GM19468 (cell line): ENCODE results near the gene CHGA.

Experiments
- ATAC-seq: cut with Tn5 transposase; IDR thresholded peaks from one replicate; pipeline ENCODE4 v1.9.1; 2021; ENCODE audit warnings: mild to moderate bottlenecking, moderate library complexity, moderate number of reproducible peaks; ENCODE audit not compliant: unreplicated experiment; ENCODE audit errors: extremely low read depth

Gene CHGA

DNA sequence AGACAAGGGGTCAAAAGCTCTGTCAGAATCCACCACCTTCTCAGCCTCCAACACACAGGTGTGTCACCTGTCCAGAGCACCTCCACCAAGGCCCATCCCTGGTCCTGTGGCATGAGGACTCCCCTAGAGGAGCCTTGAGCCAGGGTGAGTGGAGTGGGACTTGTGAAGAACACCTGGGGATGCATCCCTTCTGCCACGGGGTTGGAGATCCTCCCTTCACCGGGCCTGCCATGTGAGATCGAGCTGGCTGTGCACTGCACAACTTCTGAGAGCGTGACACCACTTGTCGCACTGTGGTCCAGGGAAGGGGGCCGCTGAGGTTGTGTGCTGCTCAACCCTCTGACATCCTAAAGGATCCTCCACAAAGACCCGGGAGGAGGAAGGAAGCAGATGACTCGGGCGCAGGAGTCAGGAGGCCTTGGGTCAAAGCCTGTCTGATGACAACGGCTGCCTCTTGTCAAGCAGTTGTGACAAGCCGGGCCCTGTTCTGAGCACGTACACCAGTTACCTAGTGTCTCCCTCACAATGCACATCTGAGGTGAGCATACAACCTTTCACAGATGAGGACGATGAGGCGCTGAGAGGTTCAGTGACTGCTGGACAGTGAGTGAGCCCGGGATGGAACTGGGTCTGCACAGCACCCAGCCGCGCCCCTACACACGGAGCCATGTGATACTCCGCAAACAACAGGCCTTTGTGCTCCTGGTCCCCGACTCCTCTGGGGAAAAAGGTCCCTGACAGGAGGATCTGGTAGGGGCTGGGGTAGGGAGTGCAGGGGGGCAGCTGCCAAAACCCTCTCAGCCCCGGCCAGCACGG lies 35.6 kb downstream of the CHGA start:
- ATAC-seq: no peak

DNA sequence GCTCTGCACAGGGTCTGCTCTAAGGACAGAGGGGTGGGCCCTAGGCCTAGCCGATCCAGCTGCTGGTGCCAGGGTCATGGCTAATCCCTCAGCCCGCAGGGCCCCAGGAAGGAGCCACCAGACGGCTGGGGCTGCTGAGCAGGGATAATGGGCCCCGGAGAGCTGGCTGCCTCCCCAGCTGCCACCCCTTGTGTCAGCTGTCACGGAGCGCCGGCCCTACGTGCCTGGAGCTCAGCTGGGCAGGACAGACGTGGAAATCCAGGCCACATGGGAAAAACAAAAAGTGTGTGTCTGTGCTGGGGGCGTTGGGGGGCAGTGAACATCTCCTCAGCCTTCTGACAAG lies 36.2 kb downstream of the CHGA start:
- no peak for ATAC-seq

DNA sequence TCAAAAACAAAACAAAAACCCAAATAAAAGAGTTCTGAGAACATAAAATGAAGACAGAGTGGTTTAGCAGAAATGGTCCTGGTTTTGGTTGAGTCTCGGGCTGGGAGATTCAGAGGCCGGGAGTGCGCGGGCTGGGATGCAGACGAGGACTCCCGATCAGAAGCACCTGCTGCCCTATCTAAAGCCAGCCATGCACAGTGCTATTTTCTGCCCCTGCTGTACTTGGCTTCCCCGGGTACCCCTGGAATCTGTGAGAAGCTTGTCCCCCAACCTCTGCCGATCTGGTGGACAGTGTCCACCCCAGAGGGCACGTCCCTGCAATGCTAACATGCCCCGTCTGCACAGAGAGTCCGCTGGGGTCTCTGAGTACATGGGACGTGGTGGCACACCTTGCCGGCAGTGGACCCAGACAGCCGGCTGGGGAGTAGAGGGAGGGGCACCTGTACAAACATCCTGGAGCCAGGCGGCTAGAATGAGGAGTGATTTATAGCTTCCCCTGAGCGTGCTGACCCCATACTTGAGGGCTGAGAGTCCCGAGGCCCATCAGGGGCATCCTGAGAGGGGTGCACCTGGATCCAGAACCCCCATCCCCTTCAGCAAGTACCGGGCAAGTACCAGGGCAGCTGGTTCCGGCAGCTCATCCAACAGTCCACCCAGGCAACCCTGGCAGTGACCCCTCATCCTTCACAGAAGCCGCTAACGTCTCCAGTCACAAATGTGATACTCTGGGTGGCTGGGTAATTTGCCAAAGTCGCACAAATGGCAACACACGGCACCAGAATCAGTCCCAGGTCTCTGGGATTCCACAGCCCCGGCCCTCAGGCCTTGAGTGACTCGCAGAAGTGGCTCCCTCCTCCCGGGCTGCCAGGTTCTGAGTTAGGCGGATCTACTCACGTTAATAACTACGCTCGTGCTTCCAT lies 37.1 kb downstream of the CHGA start:
- no peak for ATAC-seq

DNA sequence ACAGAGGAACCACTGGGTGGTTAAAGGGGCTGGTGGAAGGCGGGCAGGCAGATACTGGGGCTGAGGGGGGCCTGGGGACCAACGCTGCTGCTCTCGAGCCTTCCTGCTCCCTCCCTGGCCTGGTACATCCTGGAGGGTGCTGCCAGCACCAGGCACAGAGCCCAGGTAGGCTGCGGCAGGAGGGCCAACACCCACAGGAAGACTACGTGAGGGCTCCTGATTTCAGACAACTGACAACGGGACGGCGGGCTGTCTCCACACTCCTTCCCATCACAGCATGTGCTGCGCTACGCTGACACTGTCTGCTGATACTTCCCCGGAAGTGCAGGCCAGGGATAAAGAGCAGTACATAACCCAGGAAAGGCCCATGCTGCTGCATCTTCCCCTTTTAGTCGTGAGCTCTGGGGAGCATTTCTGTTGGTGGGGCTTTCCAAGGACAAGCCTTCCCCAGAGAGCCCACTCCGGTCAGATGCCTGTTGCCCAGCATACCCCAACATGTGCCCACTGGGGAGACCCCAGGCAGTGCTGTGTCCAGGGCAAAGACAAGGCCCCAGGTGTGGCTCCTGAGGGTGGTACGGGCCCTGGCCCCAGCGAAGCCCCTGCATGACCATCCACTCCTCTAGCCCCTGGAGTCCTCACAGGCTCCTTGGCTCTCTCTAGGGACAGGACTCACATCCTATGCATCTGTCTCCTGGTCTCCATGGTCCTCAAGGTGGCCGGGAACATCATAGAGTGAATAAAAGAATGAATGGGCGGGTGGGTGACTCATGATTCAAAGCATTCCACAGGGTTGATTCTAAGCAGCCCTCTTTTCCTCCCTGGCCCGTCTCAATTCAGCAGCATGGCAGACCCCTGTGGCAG lies 38.0 kb downstream of the CHGA start:
- no peak for ATAC-seq

DNA sequence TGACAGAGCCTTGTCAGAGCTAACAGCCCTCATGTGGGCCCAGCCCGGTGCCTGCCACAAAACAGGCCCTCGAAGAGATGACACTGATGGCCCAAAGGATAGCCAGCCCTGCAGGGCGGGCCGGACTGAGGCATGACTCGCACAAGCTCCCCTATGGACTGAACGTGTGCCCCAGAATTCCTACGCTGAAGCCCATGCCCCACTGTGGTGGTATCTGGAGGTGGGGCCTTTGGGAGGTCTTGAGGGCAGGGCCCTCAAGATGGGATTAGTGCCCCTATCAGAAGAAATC lies 38.6 kb downstream of the CHGA start:
- no peak for ATAC-seq

DNA sequence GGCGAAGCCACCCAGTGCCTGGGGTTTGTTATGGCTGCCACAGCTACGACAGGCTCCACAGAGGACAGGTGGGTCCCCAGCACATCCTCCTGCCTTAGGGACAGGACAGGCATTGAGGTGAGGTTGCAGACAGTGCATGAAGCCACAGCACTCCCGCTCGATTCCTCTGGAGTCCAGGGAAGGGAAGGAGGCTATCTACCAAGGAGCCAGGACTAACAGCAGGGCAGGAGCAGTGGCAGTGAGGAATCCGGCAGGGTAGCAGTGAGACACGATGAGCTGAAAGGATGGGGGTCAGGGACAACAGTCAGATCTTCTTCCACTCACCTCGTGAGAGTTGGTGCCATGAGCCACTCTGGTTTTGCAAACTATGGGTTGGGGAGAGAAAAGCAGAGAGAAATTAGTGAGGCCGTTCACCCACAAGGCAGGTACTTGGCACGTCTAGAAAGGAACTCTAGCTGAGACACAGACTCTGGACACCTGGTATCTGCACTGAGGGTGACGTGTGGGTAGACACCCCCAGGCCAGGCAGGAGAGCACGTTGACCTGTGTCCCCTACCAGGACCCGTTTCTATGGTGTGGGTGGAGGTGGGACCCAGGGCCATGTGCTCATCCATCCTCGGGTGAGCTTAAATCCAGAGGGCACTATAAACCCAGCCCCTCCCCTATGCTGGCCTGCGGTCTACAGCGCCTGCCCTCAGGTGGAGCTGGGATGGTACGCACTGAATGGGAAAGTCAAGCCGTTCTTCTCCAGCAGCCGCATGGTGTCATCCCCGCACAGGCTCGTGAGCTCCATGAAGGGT lies 39.3 kb downstream of the CHGA start:
- no peak for ATAC-seq

DNA sequence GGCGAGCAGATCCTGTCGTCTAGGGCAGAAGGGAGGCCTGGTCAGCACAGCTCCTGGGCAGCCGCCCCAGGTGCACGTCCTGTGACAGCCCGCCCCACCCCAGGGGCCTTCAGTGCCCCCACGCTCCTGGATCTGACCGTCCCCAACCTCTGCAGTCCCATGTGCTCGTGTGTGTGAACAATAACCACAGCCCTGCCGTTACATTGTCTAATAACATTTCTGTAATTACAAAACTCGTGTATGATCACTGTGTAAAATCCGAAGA lies 39.8 kb downstream of the CHGA start:
- ATAC-seq: no peak

DNA sequence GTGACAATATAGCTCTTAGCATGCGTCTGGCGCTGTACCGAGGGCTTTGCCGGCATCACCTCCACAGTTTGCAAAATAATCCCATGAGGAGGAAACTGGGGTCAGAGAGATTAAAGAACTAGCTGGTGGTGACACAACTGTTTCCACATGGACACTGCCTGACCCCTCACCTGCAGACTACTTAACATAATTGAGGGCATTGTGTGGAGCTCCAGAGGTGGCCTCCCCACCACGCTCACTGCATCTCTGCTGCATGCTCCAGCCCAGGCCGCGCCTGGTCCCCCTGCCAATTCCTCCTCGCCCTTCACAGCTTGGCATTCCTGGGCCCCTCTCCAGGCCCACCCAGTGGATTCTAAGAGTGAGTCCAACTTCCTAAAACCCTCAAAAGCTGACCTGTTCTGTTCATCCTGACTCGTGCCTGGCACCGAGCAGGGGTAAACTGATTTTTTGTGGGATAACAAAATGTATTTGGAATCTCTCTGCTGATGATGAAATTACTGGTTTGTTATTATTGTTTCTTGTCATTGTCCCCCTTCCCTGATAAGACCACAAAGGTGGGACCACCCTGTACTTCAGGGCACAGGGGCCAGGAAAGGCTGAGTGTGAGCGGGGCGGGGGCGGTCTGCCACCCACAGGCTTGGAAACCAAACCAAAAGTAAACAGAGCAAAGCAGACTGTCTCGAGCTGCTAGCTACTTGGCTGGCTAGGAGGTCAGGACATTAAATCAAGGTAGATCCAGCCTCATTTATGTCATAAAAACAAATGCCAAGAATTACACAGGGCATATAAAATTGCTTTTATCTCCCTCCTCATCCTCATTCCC lies 40.6 kb downstream of the CHGA start:
- no peak for ATAC-seq

DNA sequence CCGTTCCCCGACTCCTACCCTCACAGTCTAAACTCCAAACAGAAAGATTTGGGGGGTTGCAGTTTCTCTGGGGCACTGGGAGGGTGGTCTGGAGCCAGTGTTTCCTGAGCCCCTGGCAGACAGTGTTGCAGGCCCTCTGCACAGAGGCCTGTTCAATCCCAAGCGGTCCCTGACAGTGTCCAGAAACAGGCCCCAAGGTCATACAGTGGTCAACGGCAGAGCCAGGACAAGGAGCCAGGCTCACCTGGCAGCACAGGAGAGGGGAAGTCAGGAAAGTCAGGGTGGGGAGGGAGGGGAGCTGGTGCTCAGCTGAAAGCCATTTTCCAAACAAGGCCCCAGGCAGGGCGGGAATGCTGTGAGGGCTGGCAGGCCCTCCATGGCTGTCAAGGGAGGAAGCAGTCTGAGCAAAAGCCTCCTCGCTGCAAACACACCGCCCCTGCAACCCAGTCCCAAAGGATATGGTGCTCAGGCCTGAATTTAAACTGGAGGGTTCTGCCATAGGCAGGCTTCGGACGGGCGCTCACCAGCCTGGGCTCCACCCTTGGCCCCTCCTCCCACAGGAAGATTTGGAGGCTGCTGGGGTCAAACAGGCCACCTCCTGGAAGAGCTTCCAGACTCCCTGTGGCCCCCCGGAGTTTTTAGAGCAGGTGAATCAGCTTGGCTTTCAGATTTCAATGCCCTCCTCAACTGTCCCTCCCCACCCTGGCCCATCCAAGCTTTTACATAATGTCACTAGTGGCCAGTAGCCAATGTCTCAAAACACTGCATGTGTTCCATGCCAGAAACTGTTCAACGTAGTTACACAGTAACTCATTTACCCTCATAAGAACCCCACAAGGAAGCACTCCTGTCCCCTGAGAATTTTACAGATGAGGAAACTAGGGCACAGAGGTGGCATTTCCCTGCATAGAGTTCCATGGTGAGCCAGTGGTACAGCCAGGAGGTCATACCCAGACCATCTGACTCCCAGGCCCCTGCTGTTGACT lies 41.5 kb downstream of the CHGA start:
- ATAC-seq: no peak

DNA sequence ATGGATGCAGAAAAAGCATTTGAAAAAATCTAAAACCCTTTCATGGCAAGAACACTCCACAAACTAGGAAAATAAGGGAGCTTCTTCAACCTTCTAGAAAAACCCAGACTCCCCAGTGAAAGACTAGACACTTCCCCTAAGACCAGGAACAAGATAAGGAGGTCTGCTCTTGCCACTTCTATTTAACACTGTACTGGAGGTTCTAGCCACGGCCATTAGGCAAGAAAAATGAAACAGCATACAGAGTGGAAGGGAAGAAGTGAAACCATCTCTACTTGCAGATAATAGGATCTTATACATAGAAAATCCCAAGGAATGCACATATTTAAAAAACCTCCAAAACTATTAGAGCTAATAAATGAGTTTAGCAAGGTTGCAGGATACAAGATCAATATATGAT lies 42.3 kb downstream of the CHGA start:
- no peak for ATAC-seq

DNA sequence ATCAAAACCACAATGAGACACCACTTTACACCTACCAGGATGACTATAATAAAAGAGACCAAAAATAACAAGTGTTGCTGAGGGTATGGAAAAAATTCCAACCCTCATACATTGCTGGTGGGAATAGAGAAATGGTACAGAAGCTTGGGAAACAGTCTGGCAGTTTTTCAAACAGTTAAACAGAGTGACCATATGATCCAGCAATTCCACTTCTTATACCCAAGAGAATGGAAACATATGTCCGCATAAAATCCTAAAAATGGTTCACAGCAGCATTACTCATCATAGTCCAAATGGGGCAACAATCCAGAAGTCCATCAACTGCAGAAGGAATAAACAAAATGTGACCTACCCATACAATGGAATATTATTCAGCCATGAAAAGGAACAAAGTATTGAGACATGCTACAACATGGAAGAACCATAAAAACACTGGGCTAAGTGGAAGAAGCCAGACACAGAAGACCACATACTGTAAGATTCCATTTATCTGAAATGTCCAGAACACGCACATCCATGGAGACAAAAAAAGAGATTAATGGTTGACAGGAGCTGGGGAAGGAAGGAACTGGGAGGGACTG lies 44.5 kb downstream of the CHGA start:
- ATAC-seq: no peak

DNA sequence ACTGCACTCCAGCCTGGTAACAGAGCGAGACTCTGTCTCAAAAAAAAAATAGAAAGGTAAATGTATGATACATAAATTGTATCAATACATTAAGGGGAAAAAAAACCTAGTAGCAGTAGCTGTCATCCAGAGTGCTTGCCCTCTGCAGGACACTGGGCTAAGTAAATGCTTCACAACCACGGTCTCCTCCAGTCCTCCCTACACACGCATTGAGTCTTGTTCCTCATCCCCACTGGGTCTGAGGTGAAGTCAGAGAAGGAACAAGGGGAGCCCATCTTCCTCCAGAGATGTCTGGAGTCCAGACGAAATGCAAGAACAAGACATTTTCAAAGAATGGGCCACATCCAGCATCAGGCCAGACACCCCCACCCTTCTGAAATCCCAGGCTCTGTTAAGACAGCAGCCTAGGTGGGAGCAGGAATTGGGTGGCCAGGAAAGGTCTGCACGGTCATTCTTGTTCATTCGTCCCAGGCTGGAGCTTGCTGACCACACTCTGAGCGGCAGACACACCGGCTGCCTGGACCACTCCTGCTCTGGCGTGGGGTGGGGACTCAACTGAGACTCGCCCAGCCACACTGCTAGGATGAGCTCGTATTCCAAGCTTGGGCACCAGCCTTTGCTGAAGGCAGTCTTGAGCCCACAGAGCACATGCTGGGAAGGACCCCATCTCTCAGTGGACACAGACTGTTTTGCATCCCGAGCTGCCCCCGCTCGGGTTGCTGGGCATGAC lies 45.5 kb downstream of the CHGA start:
- ATAC-seq: no peak

DNA sequence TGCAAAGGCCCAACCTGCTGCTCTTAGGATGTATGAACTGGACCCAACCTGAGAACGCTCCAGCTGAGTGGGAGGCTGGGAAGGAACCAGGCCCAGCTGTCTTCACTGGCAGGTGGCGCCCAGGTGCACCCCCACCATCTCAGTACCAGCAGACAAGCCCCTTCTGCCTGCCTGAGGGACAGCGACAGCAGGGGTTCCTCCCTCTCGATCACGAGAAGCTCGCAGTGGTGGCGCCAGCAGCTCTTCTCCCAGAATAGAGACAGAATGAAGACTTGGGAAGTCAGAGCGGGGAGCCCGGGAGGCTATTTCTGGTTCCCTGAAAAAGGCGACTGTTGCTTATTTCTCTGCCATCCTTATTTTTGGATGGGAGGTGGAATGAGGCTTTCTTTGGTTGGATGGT lies 46.5 kb downstream of the CHGA start:
- no peak for ATAC-seq

DNA sequence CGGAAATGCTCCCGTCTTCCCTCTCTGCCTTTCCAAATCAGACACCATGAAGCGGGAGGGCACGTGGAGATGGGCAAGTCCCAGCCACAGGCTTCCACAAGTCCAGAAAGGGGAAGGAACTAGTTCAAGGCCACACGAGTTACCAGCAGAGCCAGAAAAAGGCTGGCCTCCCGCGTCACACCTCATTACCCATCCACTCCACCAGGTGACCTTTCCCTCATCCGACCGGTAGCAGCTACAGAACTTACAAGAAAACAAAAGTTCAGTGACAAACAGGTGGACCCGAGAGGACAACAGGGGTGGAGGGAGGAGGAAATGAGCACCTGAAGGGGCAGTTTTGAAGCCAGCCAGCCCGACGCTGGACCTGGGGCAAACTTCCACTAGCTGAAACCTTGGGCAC lies 46.9 kb downstream of the CHGA start:
- ATAC-seq: no peak

DNA sequence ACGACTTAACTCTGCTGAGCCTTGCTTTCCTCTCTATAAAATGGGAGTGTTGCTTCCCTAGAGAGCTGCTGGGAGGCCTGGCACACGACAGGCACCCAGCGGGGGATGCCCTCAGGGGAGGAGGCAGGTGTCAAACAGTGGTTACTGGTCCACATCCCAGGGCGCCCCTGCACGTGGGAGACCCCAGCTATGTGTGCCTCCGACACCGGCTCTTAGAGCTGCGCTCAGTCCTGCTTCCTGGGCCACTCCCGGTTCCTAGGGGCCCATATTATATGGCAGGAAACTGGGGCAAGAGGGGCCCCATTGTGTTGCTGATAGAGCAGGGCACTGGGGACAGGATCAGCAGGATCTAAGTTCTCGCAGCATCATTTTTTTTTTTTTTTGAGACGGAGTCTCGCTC lies 47.3 kb downstream of the CHGA start:
- ATAC-seq: no peak

DNA sequence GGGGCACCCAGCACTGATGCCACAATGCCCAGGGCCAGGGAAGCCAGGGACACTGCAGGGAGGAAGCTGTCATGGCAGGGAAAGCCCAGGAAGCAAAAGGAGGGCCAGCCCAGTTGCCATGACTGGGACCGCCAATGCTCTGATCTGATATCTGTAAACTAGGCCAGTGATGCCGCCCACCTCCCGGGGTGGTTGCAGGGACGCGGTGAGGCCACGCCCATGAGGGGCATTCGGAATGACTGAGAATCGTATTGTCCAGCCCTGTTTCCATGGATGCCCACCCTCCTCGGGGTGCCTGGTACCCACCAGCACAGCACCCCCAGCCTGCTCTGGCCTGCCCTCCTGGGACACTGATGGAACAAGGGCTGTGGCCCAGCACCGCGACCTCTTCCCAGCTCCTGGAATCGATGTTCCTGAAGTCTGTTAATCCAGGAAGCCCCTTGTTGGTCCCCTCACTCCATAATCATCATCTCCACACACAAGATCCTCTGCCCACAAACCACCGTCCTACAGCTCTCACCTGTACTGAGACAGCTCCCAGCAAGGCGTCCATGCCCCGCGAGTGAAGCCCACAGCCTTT lies 48.7 kb downstream of the CHGA start:
- ATAC-seq: no peak

DNA sequence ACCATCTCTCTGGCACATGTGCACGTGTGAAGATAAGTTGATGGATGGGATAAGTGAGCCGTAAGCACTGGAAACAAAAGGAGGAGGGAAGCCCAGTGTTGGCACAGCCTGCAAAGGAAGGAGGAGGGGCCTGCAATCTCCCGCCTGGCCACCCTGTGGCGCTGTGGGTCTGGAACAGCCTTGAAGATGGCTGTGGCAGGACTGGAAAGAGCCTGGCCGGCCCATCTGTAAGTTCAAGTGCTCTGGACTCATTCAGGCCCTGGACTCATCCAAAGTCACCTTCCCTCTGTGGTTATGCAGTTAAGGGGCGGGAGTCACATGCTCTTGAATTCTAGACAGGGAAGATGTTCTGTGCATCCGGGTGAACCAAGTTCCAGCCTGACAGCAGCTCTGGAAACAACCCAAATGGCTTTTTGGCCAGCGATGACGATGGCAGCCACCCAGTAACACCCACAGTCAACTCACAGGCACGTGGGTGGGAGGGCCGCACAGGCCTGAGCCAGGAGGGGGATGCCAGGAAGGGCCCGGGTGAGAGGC lies 50.4 kb downstream of the CHGA start:
- no peak for ATAC-seq
